Amygdala (tissue), 56 donors: ENCODE measurements around the gene ARHGAP6.
A peak's percentile ranks its signal among the peaks of the same experiment; 100 is the strongest.

Experiments
- DNase-seq, 56 donors: peaks; one replicate each; lab custom pipeline; 2025; lab: John Stamatoyannopoulos, UW

The ARHGAP6 gene

GRCh38 chrX:11407331-11408108 is 258.2 kb downstream of the ARHGAP6 start:
- DNase-seq, result no peak

GRCh38 chrX:11406109-11406765 is 259.5 kb downstream of the ARHGAP6 start:
- no peak for DNase-seq

- no peak for DNase-seq
Observed at GRCh38 chrX:11403631-11404030, 262.1 kb downstream of the ARHGAP6 start.

- DNase-seq, result no peak
Observed at GRCh38 chrX:11401966-11402365, 263.8 kb downstream of the ARHGAP6 start.

GRCh38 chrX:11399489-11400094 is 266.1 kb downstream of the ARHGAP6 start:
- no peak for DNase-seq

- DNase-seq, result no peak
Observed at GRCh38 chrX:11398785-11399184, 266.9 kb downstream of the ARHGAP6 start.

GRCh38 chrX:11398139-11398538 is 267.6 kb downstream of the ARHGAP6 start:
- no peak for DNase-seq

GRCh38 chrX:11397680-11398079 is 268.0 kb downstream of the ARHGAP6 start:
- no peak for DNase-seq

GRCh38 chrX:11395859-11396258 is 269.9 kb downstream of the ARHGAP6 start:
- no peak for DNase-seq

- no peak for DNase-seq
Observed at GRCh38 chrX:11393949-11394654, 271.6 kb downstream of the ARHGAP6 start.

GRCh38 chrX:11386812-11387211 is 278.9 kb downstream of the ARHGAP6 start:
- no peak for DNase-seq

- DNase-seq, result no peak
Observed at GRCh38 chrX:11386001-11386523, 279.7 kb downstream of the ARHGAP6 start.

- DNase-seq, result no peak
Observed at GRCh38 chrX:11382930-11383329, 282.8 kb downstream of the ARHGAP6 start.

- DNase-seq, result peak in 10 of 56 donors; percentile 0 to 14 (median 1)
Observed at GRCh38 chrX:11381464-11381863, 284.3 kb downstream of the ARHGAP6 start.

- DNase-seq, result no peak
Observed at GRCh38 chrX:11380187-11380844, 285.4 kb downstream of the ARHGAP6 start.

- no peak for DNase-seq
Observed at GRCh38 chrX:11376163-11376562, 289.6 kb downstream of the ARHGAP6 start.

- DNase-seq, result no peak
Observed at GRCh38 chrX:11375614-11376119, 290.1 kb downstream of the ARHGAP6 start.

GRCh38 chrX:11374570-11374969 is 291.1 kb downstream of the ARHGAP6 start:
- DNase-seq, result no peak

- DNase-seq, result no peak
Observed at GRCh38 chrX:11371106-11371505, 294.6 kb downstream of the ARHGAP6 start.
